PC-9 (cell line): ENCODE data around the gene OR5M10. TPM values are rescaled to one million over a fixed set of nuclear protein-coding genes. Genes with fewer than 3 reads are reported as not detected.

ENCODE experiments used
- BruUV-seq: library from RNA; stranded (reverse); fragments of 400-500 nt; replicated peaks from 2 replicates; lab custom pipeline; 2021; lab: Mats Ljungman, UMichigan
- CTCF ChIA-PET: fragments of 300-600 bp; sonication (Branson Sonifier 250); formaldehyde crosslinking; loops from one replicate; lab custom pipeline; 2022; ENCODE audit warnings: antibody characterized with exemption; lab: Charles Lee
- POLR2A ChIA-PET: fragments of 300-600 bp; sonication (Branson Sonifier 250); formaldehyde crosslinking; loops from one replicate; lab custom pipeline; 2022; ENCODE audit warnings: antibody characterized with exemption; ENCODE audit not compliant: unreplicated experiment; lab: Charles Lee
- DNase-seq, 2 experiments: peaks; one replicate each; pipeline versions ENCODE4 v3.0.0 to v3.0.0-alpha.2; 2015 to 2022; ENCODE audit warnings: mixed read lengths in 1 of 2
- H2AFZ ChIP-seq: fragments of 200-600 bp; sonication (generic); 2 replicates; pipeline ENCODE4 v1.8.1; 2017; ENCODE audit warnings: antibody characterized with exemption
- H3F3A ChIP-seq: fragments of 200-600 bp; sonication (generic); 2 replicates; pipeline ENCODE4 v1.8.1; 2017; ENCODE audit warnings: antibody characterized with exemption, mild to moderate bottlenecking, low read depth; ENCODE audit not compliant: insufficient read depth
- H3K27ac ChIP-seq: fragments of 200-600 bp; sonication (generic); 2 replicates; pipeline ENCODE4 v1.6.1; 2016; ENCODE audit warnings: mixed run types
- H3K27me3 ChIP-seq: fragments of 200-600 bp; sonication (generic); 2 replicates; pipeline ENCODE4 v1.6.1; 2016; ENCODE audit warnings: low read depth, mixed run types; ENCODE audit not compliant: insufficient read depth
- H3K36me3 ChIP-seq: fragments of 200-600 bp; sonication (generic); 2 replicates; pipeline ENCODE4 v1.6.1; 2016; ENCODE audit warnings: low read depth, mixed run types
- H3K4me1 ChIP-seq: fragments of 200-600 bp; sonication (generic); replicated peaks from 2 replicates; pipeline ENCODE4 v1.6.1; 2016; ENCODE audit warnings: mixed run types; ENCODE audit not compliant: insufficient read depth
- H3K4me2 ChIP-seq: fragments of 200-600 bp; sonication (generic); 2 replicates; pipeline ENCODE4 v1.6.1; 2017; ENCODE audit warnings: mixed run types
- H3K4me3 ChIP-seq: fragments of 200-600 bp; sonication (generic); 2 replicates; pipeline ENCODE4 v1.6.1; 2016; ENCODE audit warnings: mixed run types
- H3K79me2 ChIP-seq: fragments of 200-600 bp; sonication (generic); 2 replicates; pipeline ENCODE4 v1.6.1; 2017; ENCODE audit warnings: low read depth, mixed run types
- H3K9me2 ChIP-seq: fragments of 200-600 bp; sonication (generic); 2 replicates; pipeline ENCODE4 v1.8.1; 2017; ENCODE audit warnings: mild to moderate bottlenecking; ENCODE audit not compliant: insufficient read depth
- H3K9me3 ChIP-seq: fragments of 200-600 bp; sonication (generic); 2 replicates; pipeline ENCODE4 v1.8.1; 2016; ENCODE audit warnings: low read depth; ENCODE audit not compliant: insufficient read depth
- H4K20me1 ChIP-seq: fragments of 200-600 bp; sonication (generic); 2 replicates; pipeline ENCODE4 v1.8.1; 2017; ENCODE audit not compliant: insufficient read depth
- CTCF ChIP-seq: fragments of 200-600 bp; sonication (generic); conservative IDR thresholded peaks from 2 replicates; pipeline ENCODE4 v1.6.1; 2017; ENCODE audit warnings: mixed run types, antibody characterized with exemption, mild to moderate bottlenecking, moderate library complexity
- EZH2 ChIP-seq: fragments of 200-600 bp; sonication (generic); IDR thresholded peaks from 2 replicates; pipeline ENCODE4 v1.8.0; 2017; ENCODE audit warnings: antibody characterized with exemption, low read depth
- intact Hi-C: fragments of 100-400 bp; cut with micrococcal nuclease; formaldehyde crosslinking; loops from one replicate; pipeline ENCODE4 v1.10.0; 2022; ENCODE audit not compliant: unreplicated experiment
- total RNA-seq: library from RNA; stranded (reverse); gene quantifications from 2 replicates; pipeline ENCODE4 v1.2.3, GENCODE V29; 2021

Gene OR5M10
- total RNA-seq, 1 experiment from 2014 or later, result not detected

DNA sequence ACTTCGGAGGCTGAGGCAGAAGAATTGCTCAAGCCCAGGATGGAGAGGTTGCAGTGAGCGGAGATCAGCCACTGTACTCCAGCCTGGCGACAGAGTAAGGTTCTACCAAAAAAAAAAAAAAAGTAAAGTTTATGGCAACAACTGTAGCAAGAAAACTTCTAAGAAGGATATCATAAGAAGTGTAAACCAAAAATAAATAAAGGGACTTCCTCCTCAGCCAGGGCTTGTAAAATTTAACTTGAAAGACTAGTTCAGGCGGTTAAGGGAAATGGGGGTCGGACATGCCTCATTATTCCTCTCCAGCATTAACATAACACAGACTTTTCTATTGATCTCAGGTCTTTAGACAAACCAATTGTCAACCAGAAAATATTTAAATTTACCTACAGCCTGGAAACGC is 32.0 kb downstream of the OR5M10 start:
- Histone ChIP-seq H3F3A (no peaks in the 10 kb centered on the region), H3K27ac (no peak overlapping the region), H3K79me2 (no peaks in the 10 kb centered on the region), H3K4me3 (no peak overlapping the region), H2AFZ (no peak overlapping the region), H3K27me3 (peaks cover 10% of the 10 kb centered on the region; the same call in 1 of the 2 replicates), H3K9me3 (no peaks in the 10 kb centered on the region), H3K4me1 (no peaks in the 10 kb centered on the region), H3K4me2 (no peak overlapping the region), H3K36me3 (no peaks in the 10 kb centered on the region), H4K20me1 (no peaks in the 10 kb centered on the region), H3K9me2 (no peaks in the 10 kb centered on the region)
- no TSS peak for BruUV-seq
- TF ChIP-seq EZH2, result no peak
- TF ChIP-seq CTCF, result no peak
- DNase-seq, result no peak
- POLR2A ChIA-PET, result no interaction called here
- CTCF ChIA-PET, result no interaction called here
- intact Hi-C loops, result no loop called here

- H3K9me3 ChIP-seq, result no peaks in the 10 kb centered on the region
- H3K27ac ChIP-seq, result no peak overlapping the region
- ChIA-PET CTCF (no interaction called here), POLR2A (no interaction called here)
- H2AFZ ChIP-seq, result no peak overlapping the region
- no peaks in the 10 kb centered on the region for H4K20me1 ChIP-seq
- no peak overlapping the region for H3K4me3 ChIP-seq
- H3K36me3 ChIP-seq, result no peaks in the 10 kb centered on the region
- no peaks in the 10 kb centered on the region for H3F3A ChIP-seq
- BruUV-seq, result no TSS peak
- TF ChIP-seq CTCF, result no peak
- TF ChIP-seq EZH2, result no peak
- H3K4me2 ChIP-seq, result no peak overlapping the region
- H3K79me2 ChIP-seq, result no peaks in the 10 kb centered on the region
- no peaks in the 10 kb centered on the region for H3K4me1 ChIP-seq
- DNase-seq, result no peak
- H3K27me3 ChIP-seq, result peaks cover 10% of the 10 kb centered on the region; the same call in 1 of the 2 replicates
- intact Hi-C loops, result no loop called here
- no peaks in the 10 kb centered on the region for H3K9me2 ChIP-seq
These were observed 33.8 kb downstream of the OR5M10 start for GRCh38 chr11:56543739-56544138.

GRCh38 chr11:56543157-56543556 is 34.4 kb downstream of the OR5M10 start, which contains the start of gene OR5M11:
OR5M11 (minus strand) TSS chr11:56543257; CDS start chr11:56543257, 0 bp downstream.
- H4K20me1 ChIP-seq, result no peaks in the 10 kb centered on the region
- no TSS peak for BruUV-seq
- intact Hi-C loops, result no loop called here

More at GRCh38 chr11:56543157-56543556, 34.4 kb downstream of the OR5M10 start, which contains the start of gene OR5M11:
- Histone ChIP-seq H3K27me3 (peaks cover 10% of the 10 kb centered on the region; the same call in 1 of the 2 replicates), H3K4me2 (no peak within 1 kb of the TSS), H3K79me2 (no peaks in the 10 kb centered on the region), H3K9me2 (no peaks in the 10 kb centered on the region), H3K36me3 (no peaks in the 10 kb centered on the region), H3K27ac (no peak within 1 kb of the TSS), H3K9me3 (no peaks in the 10 kb centered on the region), H3K4me3 (no peak within 1 kb of the TSS), H2AFZ (no peak within 1 kb of the TSS), H3F3A (no peaks in the 10 kb centered on the region), H3K4me1 (no peaks in the 10 kb centered on the region)
- ChIA-PET CTCF (no interaction called here), POLR2A (no interaction called here)
- no peak for DNase-seq
- no peak for TF ChIP-seq CTCF
- no peak for TF ChIP-seq EZH2
